SK-N-DZ (cell line): Measurements from ENCODE around the gene HERC5. TPM values are rescaled to one million over a fixed set of nuclear protein-coding genes. Genes with fewer than 3 reads are reported as not detected.
"Not testable (repeated sequence)": the region's sequence is repeated elsewhere in the genome, so short reads cannot be mapped to it uniquely, and the experiment has no call there.

ENCODE experiments used
- DNase-seq: peaks from one replicate; pipeline ENCODE4 v3.0.0-alpha.2; 2015; ENCODE audit warnings: low spot score
- polyA plus RNA-seq, 2 experiments: library from polyadenylated mRNA; depleted of rRNA; stranded (reverse); fragments of >200 nt; gene quantifications; 2 replicates each; pipeline ENCODE4 v1.2.3, GENCODE V29; 2014

The HERC5 gene
- 0.77 and 1.2 TPM in 2 replicates for polyA plus RNA-seq (2014; cell fraction: cytosol; rRNA removed)
- 1.3 and 2.3 TPM in 2 replicates for polyA plus RNA-seq (2014; cell fraction: nucleus; rRNA removed)

GRCh38 chr4:88456670-88457306 is at the start of gene HERC5:
Gene HERC5, plus strand, starts transcription at chr4:88457119. Its CDS starts 151 bp downstream, at chr4:88457270.
- DNase-seq = peak; percentile 64

- DNase-seq = no peak
Measured at GRCh38 chr4:88409206-88409605, 47.7 kb upstream of the HERC5 start.

GRCh38 chr4:88409789-88410188 is 47.1 kb upstream of the HERC5 start:
- DNase-seq = no peak

- DNase-seq = no peak
Measured at GRCh38 chr4:88411491-88412096, 45.3 kb upstream of the HERC5 start.

GRCh38 chr4:88413801-88414200 is 43.1 kb upstream of the HERC5 start:
- DNase-seq = no peak

- DNase-seq = no peak
Measured at GRCh38 chr4:88414755-88415154, 42.2 kb upstream of the HERC5 start.

GRCh38 chr4:88415982-88416381 is 40.9 kb upstream of the HERC5 start:
- DNase-seq = no peak

- no peak for DNase-seq
Measured at GRCh38 chr4:88418411-88418810, 38.5 kb upstream of the HERC5 start.

GRCh38 chr4:88419874-88420273 is 37.0 kb upstream of the HERC5 start:
- no peak for DNase-seq

GRCh38 chr4:88420844-88421243 is 36.1 kb upstream of the HERC5 start:
- no peak for DNase-seq

GRCh38 chr4:88422403-88422802 is 34.5 kb upstream of the HERC5 start:
- DNase-seq = no peak

GRCh38 chr4:88429401-88429800 is 27.5 kb upstream of the HERC5 start:
- DNase-seq = no peak

GRCh38 chr4:88435987-88436693 is 20.8 kb upstream of the HERC5 start:
- no peak for DNase-seq

GRCh38 chr4:88437873-88438272 is 19.0 kb upstream of the HERC5 start:
- DNase-seq = not testable (repeated sequence)

GRCh38 chr4:88439161-88439760 is 17.7 kb upstream of the HERC5 start:
- DNase-seq = no peak

- DNase-seq = no peak
Measured at GRCh38 chr4:88440146-88440545, 16.8 kb upstream of the HERC5 start.

GRCh38 chr4:88441696-88442095 is 15.2 kb upstream of the HERC5 start:
- DNase-seq = no peak

- no peak for DNase-seq
Measured at GRCh38 chr4:88442689-88443191, 14.2 kb upstream of the HERC5 start.

GRCh38 chr4:88443486-88443885 is 13.4 kb upstream of the HERC5 start:
- DNase-seq = no peak

- no peak for DNase-seq
Measured at GRCh38 chr4:88445252-88445651, 11.7 kb upstream of the HERC5 start.

GRCh38 chr4:88446124-88446523 is 10.8 kb upstream of the HERC5 start:
- DNase-seq = no peak
